CD4-positive, alpha-beta T cell (primary cell): ENCODE results near the gene CLCN3. TPM values are rescaled to one million over a fixed set of nuclear protein-coding genes. Genes with fewer than 3 reads are reported as not detected.

Source experiments
- ATAC-seq: fragments of 200-7000 bp; cut with Tn5 transposase; one replicate; pipeline ENCODE4 v1.10.0; 2022; ENCODE audit warnings: mild to moderate bottlenecking; ENCODE audit not compliant: poor library complexity
- CTCF ChIA-PET: fragments of 350-600 bp; sonication (Branson Sonifier 250); formaldehyde crosslinking; loops from one replicate; lab custom pipeline; 2021; ENCODE audit warnings: antibody characterized with exemption, inconsistent platforms; lab: Charles Lee
- POLR2A ChIA-PET: fragments of 350-600 bp; sonication (Branson Sonifier 250); formaldehyde crosslinking; loops from one replicate; lab custom pipeline; 2021; ENCODE audit warnings: antibody characterized with exemption, inconsistent platforms; lab: Charles Lee
- DNase-seq, 14 experiments: peaks; one replicate each; pipeline ENCODE4 v3.0.0-alpha.2; 2013 to 2020; ENCODE audit warnings: mixed read lengths in 2 of 14
- H3K27ac ChIP-seq, 2 donors: one replicate each; pipeline versions ENCODE4 v1.5.1 to v1.7.0; 2013; ENCODE audit warnings: low read length in 2 of 2, low read depth in 1 of 2, mild to moderate bottlenecking in 1 of 2
- H3K27me3 ChIP-seq, 2 experiments: 1 replicate in 1 of 2; 2 replicates in 1 of 2; pipeline versions ENCODE4 v1.6.1 to v1.7.0; 2013; ENCODE audit warnings: low read length in 2 of 2, control low read depth in 1 of 2, mild to moderate bottlenecking in 1 of 2, moderate library complexity in 1 of 2; ENCODE audit not compliant: insufficient read depth in 2 of 2, control insufficient read depth in 1 of 2
- H3K36me3 ChIP-seq: one replicate; pipeline ENCODE4 v1.6.1; 2013; ENCODE audit warnings: low read length, control low read depth; ENCODE audit not compliant: insufficient read depth
- H3K4me1 ChIP-seq: one replicate; pipeline ENCODE4 v1.6.1; 2013; ENCODE audit warnings: low read length, control low read depth; ENCODE audit not compliant: insufficient read depth
- H3K4me3 ChIP-seq: one replicate; pipeline ENCODE4 v1.5.1; 2013; ENCODE audit warnings: mild to moderate bottlenecking, low read length, moderate library complexity
- H3K9me3 ChIP-seq, 2 experiments: 1 replicate in 1 of 2; 2 replicates in 1 of 2; pipeline versions ENCODE4 v1.6.1 to v1.7.0; 2013; ENCODE audit warnings: low read length in 2 of 2, mild to moderate bottlenecking in 2 of 2, control low read depth in 1 of 2, moderate library complexity in 1 of 2; ENCODE audit not compliant: control insufficient read depth in 1 of 2, insufficient read depth in 1 of 2
- H3K27ac Mint-ChIP-seq: one replicate; pipeline ENCODE4 v1.8.0; 2020; ENCODE audit warnings: mixed read lengths
- H3K27me3 Mint-ChIP-seq: one replicate; pipeline ENCODE4 v1.8.0; 2021; ENCODE audit warnings: mixed read lengths
- H3K36me3 Mint-ChIP-seq: one replicate; pipeline ENCODE4 v1.8.0; 2021; ENCODE audit warnings: low read depth, mixed read lengths
- H3K4me1 Mint-ChIP-seq: one replicate; pipeline ENCODE4 v1.8.0; 2021; ENCODE audit warnings: low read depth, mixed read lengths
- H3K4me3 Mint-ChIP-seq: one replicate; pipeline ENCODE4 v1.8.0; 2020; ENCODE audit warnings: mild to moderate bottlenecking, mixed read lengths
- H3K9me3 Mint-ChIP-seq: one replicate; pipeline ENCODE4 v1.8.0; 2020; ENCODE audit warnings: mixed read lengths
- intact Hi-C, 2 experiments: fragments of 100-400 bp; cut with DNase I in 1 of 2; cut with micrococcal nuclease in 1 of 2; formaldehyde crosslinking; loops; one replicate each; pipeline versions ENCODE4 v1.15.1 to v1.9.0; 2023 to 2025; cut with DNase I, micrococcal nuclease
- total RNA-seq, 174 experiments: library from RNA in 2 of 174; stranded (reverse) in 2 of 174; gene quantifications; one replicate each; pipeline ENCODE4 v1.2.3 and lab custom pipeline; 2021 to 2026
- TF ChIP-seq, protein P1 (sequence below): fragments of 200-600 bp; IDR thresholded peaks from one replicate; pipeline ENCODE4 v1.8.0; 2022; ENCODE audit warnings: antibody characterized with exemption, mild to moderate bottlenecking

CLCN3 gene
- total RNA-seq, 2 experiments from 2014 or later, result 9.0 to 9.2 TPM

DNA sequence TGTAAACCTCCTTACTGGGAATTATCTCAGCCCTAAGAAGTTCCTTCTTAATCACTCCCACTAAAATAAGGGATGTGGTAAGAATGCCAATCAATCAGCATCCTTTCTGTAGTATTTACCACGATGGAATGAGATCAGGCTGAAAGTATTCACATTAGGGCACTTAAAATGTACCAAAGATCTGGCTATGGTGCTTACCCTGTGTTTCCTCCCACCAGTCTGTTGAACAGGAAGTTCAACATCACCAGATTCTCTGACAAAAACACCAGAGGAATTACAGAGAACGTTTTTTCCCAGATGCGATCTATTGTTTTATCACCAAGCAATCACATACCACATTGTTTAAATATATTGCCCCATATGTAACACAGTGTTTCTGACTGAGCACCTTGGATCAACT lies 2.1 kb upstream of the CLCN3 start:
- Histone ChIP-seq H3K4me3 (no peak overlapping the region), H3K27ac (peak overlapping the region; percentile 1 to 24), H3K4me1 (peaks cover 21% of the 10 kb centered on the region), H3K27me3 (no peaks in the 10 kb centered on the region), H3K9me3 (no peaks in the 10 kb centered on the region), H3K36me3 (no peaks in the 10 kb centered on the region)
- TF ChIP-seq, protein P1, sequence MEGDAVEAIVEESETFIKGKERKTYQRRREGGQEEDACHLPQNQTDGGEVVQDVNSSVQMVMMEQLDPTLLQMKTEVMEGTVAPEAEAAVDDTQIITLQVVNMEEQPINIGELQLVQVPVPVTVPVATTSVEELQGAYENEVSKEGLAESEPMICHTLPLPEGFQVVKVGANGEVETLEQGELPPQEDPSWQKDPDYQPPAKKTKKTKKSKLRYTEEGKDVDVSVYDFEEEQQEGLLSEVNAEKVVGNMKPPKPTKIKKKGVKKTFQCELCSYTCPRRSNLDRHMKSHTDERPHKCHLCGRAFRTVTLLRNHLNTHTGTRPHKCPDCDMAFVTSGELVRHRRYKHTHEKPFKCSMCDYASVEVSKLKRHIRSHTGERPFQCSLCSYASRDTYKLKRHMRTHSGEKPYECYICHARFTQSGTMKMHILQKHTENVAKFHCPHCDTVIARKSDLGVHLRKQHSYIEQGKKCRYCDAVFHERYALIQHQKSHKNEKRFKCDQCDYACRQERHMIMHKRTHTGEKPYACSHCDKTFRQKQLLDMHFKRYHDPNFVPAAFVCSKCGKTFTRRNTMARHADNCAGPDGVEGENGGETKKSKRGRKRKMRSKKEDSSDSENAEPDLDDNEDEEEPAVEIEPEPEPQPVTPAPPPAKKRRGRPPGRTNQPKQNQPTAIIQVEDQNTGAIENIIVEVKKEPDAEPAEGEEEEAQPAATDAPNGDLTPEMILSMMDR, result no peak
- DNase-seq (peak in 3 of 14 experiments; percentile 31 to 50 (median 45)), ATAC-seq (no peak)
- Mint-ChIP-seq H3K9me3 (no peaks in the 10 kb centered on the region), H3K27me3 (no peaks in the 10 kb centered on the region), H3K27ac (peak overlapping the region; percentile 98), H3K4me3 (peak overlapping the region; percentile 98), H3K4me1 (peaks cover 69% of the 10 kb centered on the region), H3K36me3 (peaks cover 17% of the 10 kb centered on the region)
- ChIA-PET CTCF (interaction anchor here (0.9 to 1.0 kb wide), 2 partner anchors 16 to 429 kb away, joined by 3 read pairs; no protein-coding TSS in a partner anchor), POLR2A (no interaction called here)
- intact Hi-C loops, result loop anchor here in 1 of 2 experiments (5.0 to 10.0 kb wide), 3 partner anchors 429 to 1303 kb away; partner anchors contain the start of gene DDX60

- peak overlapping the region; percentile 94 to 96 for H3K27ac ChIP-seq
- no peaks in the 10 kb centered on the region for H3K9me3 ChIP-seq
- Mint-ChIP-seq H3K4me3 (peak overlapping the region; percentile 98), H3K27me3 (no peaks in the 10 kb centered on the region), H3K9me3 (no peaks in the 10 kb centered on the region), H3K27ac (peak overlapping the region; percentile 98), H3K36me3 (peaks cover 17% of the 10 kb centered on the region), H3K4me1 (peaks cover 70% of the 10 kb centered on the region)
- CTCF ChIA-PET, result interaction anchor here (0.7 to 3.9 kb wide), 5 partner anchors 15 to 609 kb away, joined by 3 to 20 read pairs (median 3); partner anchors contain the start of gene CBR4
- ATAC-seq (no peak), DNase-seq (no peak)
- TF ChIP-seq, protein P1, result no peak
- POLR2A ChIA-PET, result interaction anchor here (1.8 to 2.8 kb wide), 3 partner anchors 7 to 609 kb away, joined by 9 to 19 read pairs (median 11); partner anchors contain the start of genes CBR4 and NEK1
- peak overlapping the region; percentile 91 for H3K4me3 ChIP-seq
- intact Hi-C loops, result loop anchor here in 1 of 2 experiments (5.0 to 10.0 kb wide), 3 partner anchors 428 to 1304 kb away; partner anchors contain the start of gene DDX60
- H3K4me1 ChIP-seq, result peaks cover 19% of the 10 kb centered on the region
- H3K36me3 ChIP-seq, result no peaks in the 10 kb centered on the region
- H3K27me3 ChIP-seq, result no peaks in the 10 kb centered on the region
These were observed 1.4 kb upstream of the CLCN3 start for GRCh38 chr4:169618986-169619385.

DNA sequence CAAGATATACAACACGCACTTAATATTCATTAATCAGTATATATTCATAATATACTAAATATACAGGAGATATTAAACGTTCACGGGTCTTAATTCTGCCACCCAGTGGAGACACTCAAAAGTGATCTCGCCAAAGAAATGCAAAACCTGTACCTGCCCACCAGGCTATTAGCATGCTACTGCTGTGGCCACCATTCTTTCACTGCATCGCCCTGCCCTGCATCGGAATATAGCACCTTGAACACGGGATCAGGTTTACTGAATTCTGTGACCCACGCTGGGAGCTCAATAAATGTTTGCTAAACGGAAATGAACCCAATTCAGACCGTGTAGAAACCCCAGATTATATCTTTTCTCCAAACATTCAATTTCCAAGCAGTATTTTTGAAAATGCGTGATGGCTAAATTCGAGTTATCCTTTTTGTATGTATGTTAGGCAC lies 840 bp upstream of the CLCN3 start:
- peak overlapping the region; percentile 91 for H3K4me3 ChIP-seq

More for the DNA sequence above, 840 bp upstream of the CLCN3 start:
- H3K27ac ChIP-seq, result peak overlapping the region; percentile 94 to 96
- ChIA-PET POLR2A (interaction anchor here (0.7 to 2.8 kb wide), 7 partner anchors 8 to 609 kb away, joined by 3 to 19 read pairs (median 9); partner anchors contain the start of genes CBR4, MFAP3L and NEK1), CTCF (interaction anchor here (0.7 to 3.9 kb wide), 4 partner anchors 14 to 609 kb away, joined by 3 to 20 read pairs (median 4); partner anchors contain the start of gene CBR4)
- TF ChIP-seq, protein P1, result peak; percentile 68
- no peaks in the 10 kb centered on the region for H3K9me3 Mint-ChIP-seq
- H3K36me3 Mint-ChIP-seq, result peaks cover 17% of the 10 kb centered on the region
- H3K27me3 Mint-ChIP-seq, result no peaks in the 10 kb centered on the region
- DNase-seq (peak; percentile 28 to 81 (median 41)), ATAC-seq (peak; percentile 48)
- intact Hi-C loops, result loop anchor here in 1 of 2 experiments (5.0 to 10.0 kb wide), 3 partner anchors 428 to 1305 kb away; partner anchors contain the start of gene DDX60
- H3K4me1 Mint-ChIP-seq, result peaks cover 70% of the 10 kb centered on the region
- H3K4me3 Mint-ChIP-seq, result peak overlapping the region; percentile 98
- no peaks in the 10 kb centered on the region for H3K36me3 ChIP-seq
- H3K27me3 ChIP-seq, result no peaks in the 10 kb centered on the region
- peaks cover 19% of the 10 kb centered on the region for H3K4me1 ChIP-seq
- H3K27ac Mint-ChIP-seq, result peak overlapping the region; percentile 98
- no peaks in the 10 kb centered on the region for H3K9me3 ChIP-seq
